ENCODE measurements around the gene DNAJB8.

DNAJB8 gene

GRCh38 chr3:128466840-128467541 is at the start of gene DNAJB8:
Gene DNAJB8 (minus strand): TSS chr3:128466890. CDS start chr3:128463245, 3,645 bp downstream.
- no peak for DNase-seq

- no peak for DNase-seq
Measured at GRCh38 chr3:128515967-128516366, 49.3 kb upstream of the DNAJB8 start.

DNA sequence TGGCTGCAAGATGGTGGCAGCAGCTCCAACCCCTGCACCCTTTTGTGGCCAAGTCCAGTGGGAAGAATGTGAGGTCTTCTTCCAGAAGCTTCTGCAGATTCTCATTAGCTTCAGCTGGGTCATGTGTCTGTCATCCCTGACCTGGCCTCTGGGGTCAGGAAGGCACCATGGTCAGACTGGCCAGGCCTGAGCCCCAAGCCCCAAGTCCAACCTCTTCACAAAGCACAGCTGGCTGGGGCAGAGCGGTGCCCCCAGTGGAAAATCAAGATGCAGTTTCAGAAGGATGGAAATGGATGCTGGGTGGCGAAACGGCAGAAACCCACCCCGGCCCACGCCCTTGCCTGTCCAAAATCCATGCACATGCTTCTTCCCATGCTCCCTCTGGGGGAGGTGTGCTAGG is 42.2 kb upstream of the DNAJB8 start:
- no peak for DNase-seq

GRCh38 chr3:128506754-128507153 is 40.1 kb upstream of the DNAJB8 start:
- no peak for DNase-seq

DNA sequence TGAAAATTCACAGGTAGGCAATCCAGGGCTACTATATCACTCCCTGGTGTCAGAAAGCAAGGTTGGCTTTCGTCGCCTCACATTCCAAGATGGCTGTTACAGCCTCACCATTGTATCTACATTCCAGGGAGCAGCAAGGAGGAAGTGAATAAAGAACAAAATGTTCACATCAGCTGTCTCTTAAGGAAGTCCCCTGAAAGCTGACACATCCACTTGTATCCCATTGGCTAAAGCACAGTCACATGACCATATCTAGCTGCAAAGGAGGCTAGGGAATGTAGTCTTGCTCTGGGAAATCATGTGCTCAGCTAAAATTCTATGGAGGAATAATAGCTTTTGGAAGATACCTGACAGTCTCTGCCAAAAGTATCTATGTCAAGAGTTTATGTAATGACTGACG is 39.1 kb upstream of the DNAJB8 start:
- no peak for DNase-seq

- no peak for DNase-seq
Measured at GRCh38 chr3:128504963-128505730, 38.5 kb upstream of the DNAJB8 start.

DNA sequence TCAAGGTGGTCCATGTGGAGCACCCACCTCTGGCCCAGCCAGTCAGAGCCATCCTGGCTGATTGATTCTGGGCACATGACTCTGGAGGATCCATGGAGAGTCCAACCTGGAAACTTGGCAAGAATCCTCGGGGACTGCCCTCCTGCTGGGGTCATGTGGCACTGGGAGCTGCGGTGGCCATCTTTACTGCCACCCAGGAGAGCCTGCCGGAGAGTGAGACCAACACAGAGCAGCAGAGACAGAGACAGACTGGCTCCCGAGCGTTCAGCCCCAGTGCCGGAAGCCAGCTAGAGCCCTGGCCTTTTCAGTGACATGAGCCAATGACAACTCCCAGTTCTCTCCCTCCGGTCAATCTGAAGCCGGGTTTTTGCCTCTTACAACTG is 37.8 kb upstream of the DNAJB8 start:
- no peak for DNase-seq

DNA sequence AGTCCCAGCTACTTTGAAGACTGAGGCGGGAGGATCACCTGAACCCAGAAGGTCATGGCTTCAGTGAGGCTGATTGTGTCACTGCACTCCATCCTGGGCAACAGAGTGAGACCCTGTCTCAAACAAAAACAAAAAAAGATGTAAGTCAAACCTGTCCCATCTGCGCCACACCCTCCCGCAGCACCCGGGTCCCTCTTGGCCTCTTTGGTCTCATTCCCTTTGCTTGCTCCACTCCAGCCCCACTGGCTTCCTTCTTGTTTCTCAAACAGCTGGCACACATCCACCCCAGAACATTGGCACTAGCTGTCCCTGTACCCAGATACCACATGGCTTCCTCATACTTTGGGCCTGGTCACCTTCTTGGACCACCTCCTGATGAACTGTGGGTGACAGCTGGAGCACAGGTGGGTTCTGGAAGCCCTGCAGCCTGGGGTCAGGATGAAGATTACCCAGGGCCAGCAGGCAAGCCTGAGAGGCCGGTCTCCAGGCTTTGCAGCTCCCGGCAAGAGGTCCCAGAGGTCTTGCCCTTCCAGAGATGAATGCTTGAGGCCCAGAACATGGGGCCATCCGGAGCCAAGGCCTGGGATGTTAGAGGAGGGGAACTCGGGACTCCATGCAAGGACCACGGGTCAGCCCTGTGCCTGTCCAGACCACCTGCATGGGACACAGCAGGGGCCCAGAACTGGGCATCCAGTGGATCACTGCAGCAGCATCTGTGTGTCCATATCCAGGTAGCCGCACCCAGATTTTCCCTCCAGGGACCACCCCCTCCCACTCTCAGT is 37.3 kb upstream of the DNAJB8 start:
- DNase-seq, result no peak

- DNase-seq, result no peak
Measured at GRCh38 chr3:128503164-128503651, 36.5 kb upstream of the DNAJB8 start.

DNA sequence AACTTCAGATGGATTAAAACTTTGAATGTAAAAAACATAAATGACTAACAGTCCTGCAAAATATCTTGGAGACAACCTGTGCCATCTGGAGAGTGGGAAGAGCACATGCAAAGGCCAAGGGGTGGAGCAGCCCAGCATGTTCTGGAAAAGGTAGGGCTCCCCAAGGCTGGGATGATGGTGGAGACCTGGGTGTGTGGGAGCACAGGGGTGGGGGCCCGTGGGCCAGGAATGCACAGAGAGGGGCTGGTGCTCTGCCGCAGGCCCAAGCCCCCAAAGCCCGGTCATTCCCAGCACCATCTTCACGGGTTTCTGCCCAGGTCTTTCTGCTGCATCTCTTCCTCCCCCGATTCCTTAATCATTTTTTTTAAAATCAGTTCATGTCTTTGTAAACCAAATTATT is 36.0 kb upstream of the DNAJB8 start:
- DNase-seq, result no peak

DNA sequence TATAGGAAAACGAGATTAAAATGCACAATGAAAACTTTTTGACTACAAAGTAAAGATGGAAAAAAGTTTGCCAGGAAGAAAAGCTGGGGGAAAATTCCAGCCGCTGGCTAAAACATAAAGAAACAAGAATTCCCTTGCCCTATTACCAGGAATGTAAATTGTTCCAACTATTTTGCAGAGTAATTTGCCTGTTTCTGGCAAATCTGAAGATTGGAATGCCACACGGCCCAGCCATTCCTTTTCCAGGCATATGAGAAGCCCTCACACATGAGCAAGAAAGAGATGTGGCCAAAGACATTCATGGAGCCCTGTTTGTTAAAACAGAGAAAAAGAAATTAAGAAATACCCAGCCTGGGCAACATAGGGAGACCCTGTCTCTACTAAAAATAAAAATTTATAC is 34.7 kb upstream of the DNAJB8 start:
- DNase-seq, result no peak

DNA sequence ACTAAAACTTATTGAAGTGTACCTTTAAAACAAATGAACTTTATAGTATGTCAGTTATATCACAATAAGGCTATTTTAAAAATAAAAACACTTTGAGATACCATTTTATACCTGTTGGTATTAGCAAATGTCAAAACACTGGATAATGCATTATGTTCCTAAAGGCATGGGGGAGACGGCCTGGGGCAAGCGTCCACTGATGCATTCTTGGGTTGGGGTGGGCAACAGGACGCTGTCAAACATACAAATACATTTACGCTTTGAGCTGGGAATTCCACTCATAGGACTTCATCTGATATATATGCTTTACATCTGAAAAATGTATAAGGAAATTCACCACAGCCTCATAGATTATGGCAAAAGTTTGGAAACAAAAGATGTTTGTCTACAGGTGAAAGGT is 33.9 kb upstream of the DNAJB8 start:
- DNase-seq, result no peak

GRCh38 chr3:128499724-128500275 is 33.1 kb upstream of the DNAJB8 start:
- DNase-seq, result no peak

- DNase-seq, result no peak
Measured at GRCh38 chr3:128498901-128499530, 32.3 kb upstream of the DNAJB8 start.

GRCh38 chr3:128498127-128498626 is 31.5 kb upstream of the DNAJB8 start:
- no peak for DNase-seq

DNA sequence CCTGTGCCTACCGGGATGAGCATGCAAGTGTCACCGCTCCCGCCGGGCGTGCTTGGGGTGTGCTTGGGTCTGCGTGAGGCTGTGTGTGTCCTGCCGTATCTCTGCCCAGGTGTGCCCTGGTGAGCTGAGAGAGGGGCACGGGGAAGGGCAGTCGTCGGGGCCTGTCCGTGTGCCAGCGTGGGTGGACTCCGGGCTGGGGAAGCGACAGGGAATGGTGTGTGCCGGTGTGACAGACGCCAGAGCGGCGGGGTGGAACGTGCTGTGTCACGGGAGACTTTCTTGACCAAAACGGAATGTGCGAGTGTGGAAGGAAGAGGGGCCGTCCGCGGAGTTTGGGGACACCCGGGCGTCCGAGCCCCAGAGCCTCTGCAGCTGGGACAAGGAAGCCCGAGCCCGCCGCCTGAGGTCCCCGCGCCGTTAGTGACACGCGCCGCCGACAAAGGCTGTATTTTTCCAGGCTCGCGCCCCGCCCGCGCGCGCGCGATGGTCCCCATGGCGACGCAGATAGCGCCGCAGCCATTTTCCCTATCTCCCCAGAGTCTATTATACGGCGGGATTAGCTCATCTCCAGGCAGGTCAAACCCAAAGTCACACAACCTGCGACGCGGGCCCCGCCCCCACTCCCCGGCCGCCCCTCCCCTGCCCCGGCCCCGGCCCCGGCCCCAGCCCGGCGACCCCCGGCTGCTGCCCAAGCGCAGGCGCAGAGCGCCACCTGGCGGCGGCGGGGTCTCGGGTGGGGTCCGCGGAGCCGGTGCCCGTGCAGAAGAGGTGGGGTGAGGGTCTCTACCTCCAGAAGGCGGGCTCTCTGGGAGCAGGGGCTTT is 30.8 kb upstream of the DNAJB8 start:
- DNase-seq, result peak; percentile 86

DNA sequence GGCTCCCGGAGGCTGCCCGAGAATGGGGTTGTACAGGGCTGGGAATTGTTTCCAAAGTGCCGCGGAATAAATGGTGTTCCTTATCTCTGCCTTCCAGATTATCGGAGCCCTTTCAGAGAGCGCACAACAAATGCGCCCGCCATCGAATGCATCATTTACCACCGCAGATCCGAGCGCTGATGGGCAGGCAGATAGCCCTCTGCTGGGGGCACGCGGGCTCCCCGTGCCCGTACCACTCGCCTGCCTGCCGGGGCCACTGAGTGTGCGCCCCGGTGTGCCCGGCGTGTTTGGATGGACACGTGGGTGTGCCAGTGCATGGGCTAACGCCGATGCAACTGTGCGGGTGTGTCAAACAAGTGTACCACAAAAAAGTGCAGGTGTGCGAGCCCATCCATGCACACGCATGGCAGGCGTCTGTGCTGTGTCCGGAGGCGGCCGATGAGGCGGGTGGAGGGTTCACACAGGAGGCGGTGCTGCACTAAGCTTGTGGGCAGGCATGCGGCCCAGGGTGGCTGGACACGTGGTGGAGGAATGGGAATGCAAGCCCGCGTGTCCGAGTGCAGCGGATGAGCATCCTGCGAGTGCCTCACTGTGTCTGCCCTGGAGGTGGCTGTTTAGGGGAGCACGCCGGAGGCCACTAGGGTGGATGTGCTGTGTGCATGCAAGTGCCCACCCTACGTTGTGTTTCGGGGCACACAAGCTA is 30.1 kb upstream of the DNAJB8 start:
- no peak for DNase-seq

DNA sequence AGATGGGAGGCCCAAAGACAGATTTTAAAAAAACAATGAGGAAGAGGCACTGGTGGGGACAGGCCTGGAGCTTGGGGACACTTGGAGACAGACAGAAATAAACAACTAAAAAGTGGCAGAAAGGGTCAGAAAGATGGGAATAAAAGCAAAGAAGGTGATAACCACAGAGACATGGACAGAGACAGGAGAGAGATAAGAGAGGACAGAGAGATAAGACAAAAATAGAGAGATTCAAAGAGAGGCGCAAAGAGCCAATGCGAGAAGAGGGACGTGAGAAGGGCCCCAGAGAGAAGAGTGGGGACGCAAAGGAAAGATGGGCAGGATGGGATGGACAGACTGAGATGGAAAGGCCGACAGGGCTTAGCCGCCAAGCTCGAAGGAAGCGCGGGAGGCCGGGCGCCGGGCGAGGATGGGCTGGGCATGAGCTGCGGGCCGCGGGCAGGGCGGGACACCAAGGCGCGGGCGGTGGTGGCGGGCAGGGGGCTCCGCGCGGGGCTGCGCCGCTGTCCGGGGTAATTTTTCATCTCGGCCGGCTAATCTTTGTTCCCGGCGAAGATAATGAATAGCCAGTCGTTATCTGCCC is 29.4 kb upstream of the DNAJB8 start:
- DNase-seq, result no peak

- DNase-seq, result no peak
Measured at GRCh38 chr3:128495435-128495970, 28.8 kb upstream of the DNAJB8 start.

DNA sequence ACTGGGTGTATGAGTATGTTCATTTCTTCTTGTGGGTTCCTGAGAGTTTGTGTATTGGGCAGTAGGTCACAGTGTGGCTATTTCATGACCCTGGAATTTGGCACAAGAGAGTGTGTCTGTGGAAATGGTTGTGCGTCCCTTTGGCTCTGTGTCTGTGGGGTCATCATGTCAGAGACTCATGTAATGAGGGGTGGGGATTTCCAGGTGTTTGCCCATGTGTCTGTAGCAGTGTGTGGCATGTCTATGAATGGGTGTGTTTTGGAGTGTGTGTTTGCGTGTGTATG is 27.6 kb upstream of the DNAJB8 start:
- no peak for DNase-seq

Data from NCI-H2171 (cell line).